Retina (tissue), 1 donor: ENCODE results near the gene LTBP1.
"Not testable (repeated sequence)": the region's sequence is repeated elsewhere in the genome, so short reads cannot be mapped to it uniquely, and the experiment has no call there.

ENCODE experiments used
- DNase-seq: peaks from one replicate; pipeline ENCODE4 v3.0.0-alpha.2; 2016

The LTBP1 gene

DNA sequence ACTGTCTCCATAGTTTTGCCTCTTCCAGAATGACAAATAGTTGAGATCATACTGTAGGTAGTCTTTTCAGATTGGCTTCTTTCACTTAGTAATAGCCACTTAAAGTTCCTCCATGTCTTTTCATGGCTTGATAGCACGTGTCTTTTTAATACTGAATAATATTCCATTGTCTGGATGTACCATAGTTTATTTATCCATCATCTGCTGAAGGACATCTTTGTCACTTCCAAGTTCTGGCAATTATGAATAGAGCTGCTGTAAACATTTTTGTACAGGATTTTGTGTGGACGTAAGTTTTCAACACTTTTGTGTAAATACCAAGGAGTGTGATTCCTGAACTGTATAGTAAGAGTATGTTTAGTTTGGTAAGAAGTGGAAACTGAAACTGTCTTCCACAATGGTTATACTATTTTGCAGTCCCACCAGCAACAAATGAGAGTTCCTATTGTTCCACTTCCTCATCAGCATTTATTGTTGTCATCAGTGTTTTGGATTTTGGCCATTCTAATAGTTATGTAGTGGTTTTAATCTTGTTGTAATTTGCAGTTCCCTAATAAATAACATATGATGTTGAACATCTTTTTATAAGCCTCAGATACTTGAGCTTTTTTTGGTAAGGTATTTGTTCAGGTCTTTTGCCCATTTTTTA lies 18.9 kb downstream of the LTBP1 start:
- DNase-seq, result no peak

DNA sequence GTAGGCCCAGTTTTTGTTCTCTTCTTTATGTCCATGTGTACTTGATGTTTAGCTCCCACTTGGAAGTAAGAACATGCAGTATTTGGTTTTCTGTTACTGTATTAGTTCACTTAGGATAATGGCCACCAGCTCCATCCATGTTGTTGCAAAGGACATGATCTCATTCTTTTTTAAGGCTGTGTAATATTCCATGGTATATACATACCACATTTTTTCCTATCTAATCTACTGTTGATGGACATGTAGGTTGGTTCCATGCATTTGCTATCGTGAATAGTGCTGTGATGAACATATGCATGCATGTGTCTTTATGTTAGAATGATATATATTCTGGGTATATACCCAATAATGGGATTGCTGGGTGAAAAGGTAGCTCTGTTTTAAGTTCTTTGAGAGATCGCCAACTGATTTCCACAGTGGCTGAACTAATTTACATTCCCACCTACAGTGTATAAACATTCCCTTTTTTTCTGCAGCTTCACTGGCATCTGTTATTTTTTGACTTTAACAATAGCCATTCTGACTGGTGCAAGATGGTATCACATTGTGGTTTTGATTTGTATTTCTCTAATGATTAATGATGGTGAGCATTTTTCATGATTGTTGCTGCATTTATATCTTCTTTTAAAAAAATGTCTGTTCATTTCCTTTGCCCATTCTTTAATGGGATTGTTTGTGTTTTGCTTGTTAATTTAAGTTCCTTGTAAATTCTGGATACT lies 22.9 kb downstream of the LTBP1 start:
- no peak for DNase-seq

DNA sequence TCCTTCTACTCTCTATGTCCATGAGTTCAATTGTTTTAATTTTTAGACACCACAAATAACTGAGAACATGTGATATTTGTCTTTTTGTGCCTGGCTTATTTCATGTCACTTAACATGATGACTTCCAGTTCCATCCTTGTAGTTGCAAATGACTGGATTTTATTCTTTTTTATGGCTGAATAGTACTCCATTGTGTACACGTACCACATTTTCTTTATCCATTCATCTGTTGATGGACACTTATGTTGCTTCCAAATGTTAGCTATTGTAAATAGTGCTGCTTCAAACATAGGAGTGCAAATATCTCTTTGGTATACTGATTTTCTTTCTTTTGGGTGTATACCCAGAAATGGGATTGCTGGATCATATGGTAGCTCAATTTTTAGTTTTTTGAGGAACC lies 27.0 kb downstream of the LTBP1 start:
- not testable (repeated sequence) for DNase-seq

DNA sequence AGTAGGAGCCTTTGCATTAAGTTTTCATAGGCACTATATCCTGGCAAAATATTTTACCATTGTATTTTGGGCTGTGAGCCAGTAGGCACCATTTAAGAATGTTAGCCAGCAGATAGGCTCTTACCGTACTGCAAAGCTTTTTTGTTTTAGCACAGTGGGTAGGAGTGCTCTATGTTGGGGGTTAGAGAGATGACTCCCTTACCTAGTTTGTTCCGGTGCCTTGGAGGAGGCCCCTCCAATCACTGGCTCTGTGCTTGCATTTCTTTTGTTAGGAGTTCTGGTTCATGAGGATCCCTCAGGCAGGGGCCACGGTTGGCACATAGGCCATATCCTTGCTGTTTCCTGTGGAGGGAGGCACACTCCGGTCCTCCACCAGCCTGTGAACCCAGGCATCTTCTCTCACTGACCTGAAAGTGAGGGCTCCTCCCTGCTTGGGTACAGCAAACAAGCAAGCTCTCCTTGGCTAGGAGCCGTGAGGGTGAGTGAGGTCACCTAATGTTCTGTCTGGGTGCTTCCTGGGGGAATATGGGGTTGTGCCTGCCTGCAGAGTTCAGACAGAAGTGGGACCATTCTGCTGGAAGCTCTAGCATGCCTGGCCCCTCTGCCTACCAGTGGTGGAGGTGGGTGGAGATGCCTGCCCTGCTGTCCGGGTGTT lies 29.8 kb downstream of the LTBP1 start:
- no peak for DNase-seq

DNA sequence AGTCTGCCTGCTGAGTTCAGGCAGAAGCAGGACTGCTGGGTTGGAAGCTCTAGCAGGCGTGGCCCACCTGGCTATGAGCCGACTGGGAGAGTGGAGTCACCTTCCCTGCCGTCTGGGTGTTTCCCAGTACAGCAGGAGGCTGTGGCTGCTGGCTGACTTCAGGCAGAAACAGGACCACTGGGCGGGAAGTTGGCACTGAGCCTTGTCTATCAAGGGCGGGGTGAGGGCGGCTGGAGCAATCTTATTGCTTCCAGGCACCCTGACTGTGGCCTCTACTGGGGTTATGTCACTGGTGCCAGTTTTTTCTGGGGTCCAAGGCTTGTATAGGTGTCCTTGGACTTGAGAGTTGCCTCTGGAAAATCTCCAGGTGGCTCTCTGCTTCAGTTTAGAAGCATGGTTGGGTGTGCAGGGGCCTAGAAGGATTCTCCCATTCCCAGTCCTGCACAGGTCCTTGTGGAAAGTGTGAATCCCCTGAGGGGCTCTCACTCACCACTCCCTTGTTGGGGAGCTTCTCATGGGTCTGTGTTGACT lies 30.5 kb downstream of the LTBP1 start:
- DNase-seq, result no peak

DNA sequence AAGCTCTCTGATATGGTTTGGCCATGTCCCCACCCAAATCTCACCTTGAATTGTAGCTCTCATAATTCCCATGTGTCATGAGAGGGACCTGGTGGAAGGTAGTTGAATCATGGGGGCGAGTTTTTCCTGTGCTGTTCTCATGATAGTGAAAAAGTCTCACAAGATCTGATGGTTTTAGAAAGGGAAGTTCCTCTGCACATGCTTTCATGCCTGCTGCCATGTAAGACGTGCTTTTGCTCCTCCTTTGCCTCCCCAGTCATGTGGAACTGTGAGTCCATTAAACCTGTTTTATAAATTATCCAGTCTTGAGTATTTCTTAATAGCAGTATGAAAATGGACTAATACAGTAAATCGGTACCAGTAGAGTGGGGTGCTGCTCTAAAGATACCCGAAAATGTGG lies 34.9 kb downstream of the LTBP1 start:
- DNase-seq, result no peak

DNA sequence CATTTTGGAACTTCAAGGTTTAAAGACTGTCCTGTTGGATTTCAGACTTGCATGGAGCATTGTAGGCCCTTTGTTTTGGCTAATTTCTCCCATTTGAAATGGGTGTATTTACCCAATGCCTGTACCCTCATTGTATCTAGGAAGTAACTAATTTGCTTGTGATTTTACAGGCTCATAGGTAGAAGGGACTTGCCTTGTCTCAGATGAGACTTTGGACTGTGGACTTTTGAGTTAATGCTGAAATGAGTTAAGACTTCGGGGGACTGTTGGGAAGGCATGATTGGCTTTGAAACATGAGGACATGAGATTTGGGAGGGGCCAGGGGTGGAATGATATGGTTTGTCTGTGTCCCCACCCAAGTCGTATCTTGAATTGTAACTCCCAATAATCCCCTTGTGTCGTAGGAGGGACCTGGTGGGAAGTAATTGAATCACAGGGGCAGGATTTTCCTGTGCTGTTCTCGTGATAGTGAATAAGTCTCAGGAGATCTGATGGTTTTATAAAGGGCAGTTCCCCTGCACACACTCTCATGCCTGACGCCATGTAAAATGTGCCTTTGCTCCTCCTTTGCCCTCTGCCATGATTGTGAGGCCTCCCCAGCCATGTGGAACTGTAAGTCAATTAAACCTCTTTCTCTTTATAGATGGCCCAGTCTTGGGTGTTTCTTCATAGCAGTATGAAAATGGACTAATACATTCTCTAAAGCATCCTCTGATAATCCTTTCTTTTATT lies 36.6 kb downstream of the LTBP1 start:
- not testable (repeated sequence) for DNase-seq

DNA sequence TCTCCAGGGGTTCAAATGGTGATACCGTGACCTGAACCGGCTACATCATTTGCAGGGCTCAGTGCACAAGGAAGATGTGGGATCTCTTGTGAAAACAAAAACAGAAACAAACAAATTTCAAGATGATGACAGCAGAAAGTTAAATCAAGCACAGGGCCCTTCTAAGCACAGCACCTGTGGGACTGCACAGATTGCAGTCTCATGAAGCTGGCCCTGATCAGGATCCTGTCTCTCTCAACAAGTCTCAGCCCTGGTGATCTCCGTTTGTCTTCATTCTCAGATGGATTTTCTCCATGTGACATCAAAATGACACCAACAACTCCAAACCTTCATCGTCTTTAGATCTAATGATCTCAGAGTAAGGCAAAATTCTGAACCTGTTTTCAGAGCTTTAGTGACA lies 39.7 kb downstream of the LTBP1 start:
- DNase-seq, result no peak

DNA sequence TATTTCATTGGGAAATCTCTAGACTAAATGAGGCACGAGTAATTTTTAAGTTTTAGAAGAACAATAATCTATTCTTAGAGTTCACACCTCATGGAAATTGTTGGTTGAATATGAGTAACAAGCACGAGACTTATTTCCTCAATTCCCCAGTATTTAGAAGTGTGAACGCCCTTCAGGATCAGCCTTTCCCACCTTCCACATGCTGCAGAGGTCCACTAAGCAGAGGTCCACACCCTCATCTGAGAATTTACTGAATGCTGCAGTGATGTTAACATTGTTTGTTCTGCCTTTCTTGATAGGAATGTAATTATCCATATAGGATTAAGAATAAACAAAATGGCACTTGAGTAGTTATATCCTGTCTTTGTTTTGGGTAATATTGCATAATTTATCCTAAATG lies 41.8 kb downstream of the LTBP1 start:
- no peak for DNase-seq

DNA sequence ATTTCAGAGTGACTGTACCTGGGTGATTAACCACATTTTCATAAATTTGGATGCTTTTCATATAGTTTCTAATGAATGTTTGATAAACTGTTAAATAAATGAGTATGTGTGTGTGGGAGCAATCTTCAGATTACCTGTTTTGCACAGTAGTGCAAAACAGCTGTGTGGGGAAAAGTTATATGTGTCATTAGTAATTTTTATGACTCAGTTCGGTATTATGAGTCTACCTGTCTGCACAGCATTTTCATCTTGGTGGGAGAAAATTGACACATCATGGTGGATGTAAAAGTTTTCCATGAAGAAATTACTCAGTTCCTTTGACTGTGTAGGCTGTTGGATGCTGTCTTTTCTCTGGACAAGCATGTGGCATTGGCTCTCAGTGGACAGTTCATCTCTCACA lies 43.8 kb downstream of the LTBP1 start:
- no peak for DNase-seq

DNA sequence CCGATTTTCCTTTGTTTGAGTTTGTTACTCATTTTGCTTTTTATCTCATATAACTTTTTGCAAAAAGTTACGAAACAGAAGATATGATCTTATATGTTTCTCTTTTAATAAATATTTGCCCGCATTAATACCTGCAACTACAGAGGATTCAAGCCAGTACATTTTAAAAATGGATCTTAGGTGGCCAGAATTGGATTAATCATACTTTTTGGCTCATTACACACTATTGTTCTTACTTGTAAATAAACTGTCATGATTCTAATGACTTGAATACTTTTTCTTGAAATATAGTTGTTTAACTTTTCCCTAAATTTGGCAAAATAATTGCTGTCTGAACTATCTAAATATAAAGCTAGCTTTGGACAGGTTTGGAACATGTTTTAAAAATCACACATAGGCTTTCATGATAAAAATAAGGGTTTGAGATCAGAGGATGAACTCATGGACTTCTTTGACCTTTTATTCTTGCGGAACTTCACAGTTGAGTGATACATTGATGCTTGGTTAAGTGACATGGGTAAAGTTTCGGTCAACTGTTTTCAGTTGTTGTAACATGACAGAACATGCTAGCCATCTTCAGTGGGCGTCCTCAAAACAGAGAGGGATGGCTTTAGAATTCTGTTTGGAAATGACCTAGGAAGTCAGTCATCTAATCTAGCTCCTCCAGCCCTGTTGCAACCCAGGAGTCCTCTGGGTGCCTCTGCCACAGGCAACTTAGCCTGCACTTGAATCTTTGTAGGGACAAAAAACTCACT lies 44.5 kb downstream of the LTBP1 start:
- DNase-seq, result no peak

DNA sequence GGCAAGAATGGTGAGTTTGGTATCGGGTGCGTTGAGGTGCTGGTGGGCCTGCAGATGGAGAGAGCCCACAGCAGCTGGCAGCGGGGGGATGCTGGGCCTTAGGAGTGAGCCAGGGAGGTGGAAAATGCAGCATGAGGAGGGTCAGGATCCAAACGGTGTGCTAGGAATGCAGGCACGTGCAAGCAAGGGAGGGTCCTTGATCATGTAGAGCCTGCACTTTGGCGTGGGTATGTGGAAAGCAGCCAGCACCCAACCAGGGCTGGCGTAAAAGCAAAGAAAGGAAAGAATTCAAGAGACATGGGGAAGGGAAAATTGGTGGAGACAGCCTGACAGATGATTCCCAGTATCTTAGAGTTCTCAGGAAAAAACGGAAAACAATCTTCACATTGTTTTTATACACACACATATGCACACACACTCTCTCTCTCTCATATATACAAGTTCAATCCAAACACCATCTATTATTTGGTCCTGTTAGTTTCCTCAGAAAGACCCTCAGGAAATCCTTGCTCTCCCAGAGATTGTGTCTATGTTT lies 46.3 kb downstream of the LTBP1 start:
- DNase-seq, result no peak

DNA sequence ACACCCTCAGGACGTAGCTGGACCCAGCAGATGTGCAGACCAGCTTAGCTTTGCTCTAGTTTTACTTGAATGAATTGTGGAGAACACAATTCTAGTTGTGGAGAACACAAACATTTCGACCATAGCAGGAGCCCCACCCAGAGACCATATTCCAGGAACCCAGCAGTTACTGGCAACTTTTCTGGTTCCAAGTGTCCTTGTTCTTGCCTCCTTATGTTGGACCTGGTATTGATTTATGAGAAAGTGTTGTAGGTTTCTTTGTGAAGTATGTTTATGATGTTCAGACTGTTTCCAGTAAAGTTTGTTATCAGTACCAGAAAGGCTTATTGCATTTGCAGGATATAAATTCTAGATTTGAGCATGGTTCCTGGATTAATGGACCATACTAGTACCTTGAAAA lies 51.0 kb downstream of the LTBP1 start:
- no peak for DNase-seq

DNA sequence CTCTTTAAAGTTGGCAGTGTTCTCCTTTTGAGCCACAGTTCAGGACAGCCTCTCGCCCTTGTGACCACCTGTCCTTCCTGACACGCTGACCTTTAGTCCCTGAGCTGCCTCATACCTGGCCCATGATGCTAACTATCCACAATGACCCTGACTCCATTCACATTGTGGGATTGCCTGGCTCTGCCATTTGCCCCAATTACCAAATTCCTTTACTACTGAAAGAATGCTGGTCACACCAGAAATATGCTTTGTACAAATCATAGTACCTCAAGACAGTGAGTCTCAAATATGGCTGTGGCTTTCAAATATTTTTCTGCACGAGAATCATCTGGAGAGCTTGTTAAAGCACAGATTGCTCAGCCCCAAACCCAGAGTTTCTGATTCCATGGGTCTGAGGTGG lies 54.2 kb downstream of the LTBP1 start:
- DNase-seq, result no peak

DNA sequence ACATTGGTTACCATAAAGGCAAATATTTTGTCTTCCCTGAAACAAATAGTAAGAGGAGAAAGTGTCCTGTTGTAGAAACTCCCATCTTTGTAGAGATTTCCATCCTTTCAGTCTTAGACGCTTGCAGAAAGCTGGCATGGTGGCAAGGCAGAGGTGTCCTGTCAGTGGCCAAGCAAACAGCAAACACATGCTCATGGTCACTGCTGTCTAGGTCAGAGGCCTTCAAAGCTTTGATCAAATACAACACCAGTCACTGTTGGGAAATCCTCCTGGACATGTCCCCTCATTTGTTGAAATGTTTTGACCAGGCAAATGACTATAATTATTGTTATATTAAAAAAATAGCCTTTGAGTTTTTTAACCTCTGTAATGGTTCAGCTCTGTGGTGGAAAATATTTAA lies 55.1 kb downstream of the LTBP1 start:
- DNase-seq, result no peak

DNA sequence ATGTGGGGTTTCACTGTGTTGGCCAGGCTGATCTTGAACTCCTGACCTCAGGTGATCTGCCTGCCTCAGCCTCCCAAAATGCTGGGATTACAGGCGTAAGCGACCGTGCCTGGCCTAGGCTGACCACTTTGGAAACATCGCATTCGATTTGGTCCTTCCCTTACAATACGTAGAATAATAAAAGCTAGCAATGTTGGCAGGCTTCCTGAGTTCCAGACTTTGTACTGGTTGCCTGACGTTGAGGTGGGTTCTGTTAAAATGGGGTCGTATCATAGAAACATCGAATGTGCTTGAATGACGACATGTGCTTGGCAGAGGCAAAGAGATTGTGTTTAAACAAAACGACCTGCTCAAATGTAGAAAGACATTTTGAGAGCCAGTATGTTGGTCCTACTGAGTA lies 56.1 kb downstream of the LTBP1 start:
- no peak for DNase-seq

DNA sequence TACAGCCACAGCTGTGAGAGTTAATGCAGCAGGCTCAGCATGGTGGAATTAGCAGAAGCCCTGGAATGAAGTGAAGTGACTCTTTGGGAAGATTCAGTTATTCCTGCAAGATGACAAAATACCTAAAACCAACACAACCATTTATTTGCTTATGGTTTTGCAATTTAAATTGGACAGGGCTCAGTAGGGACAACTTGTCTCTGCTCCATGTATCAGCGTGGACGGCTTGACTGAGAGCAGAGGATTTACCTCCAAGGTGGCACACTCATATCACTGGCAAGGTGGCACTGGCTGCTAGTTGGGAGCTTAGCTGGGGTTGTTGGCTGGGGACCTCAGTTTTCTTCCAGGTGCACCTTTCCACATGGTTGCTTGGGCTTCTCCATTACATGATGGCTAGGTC lies 58.3 kb downstream of the LTBP1 start:
- no peak for DNase-seq

DNA sequence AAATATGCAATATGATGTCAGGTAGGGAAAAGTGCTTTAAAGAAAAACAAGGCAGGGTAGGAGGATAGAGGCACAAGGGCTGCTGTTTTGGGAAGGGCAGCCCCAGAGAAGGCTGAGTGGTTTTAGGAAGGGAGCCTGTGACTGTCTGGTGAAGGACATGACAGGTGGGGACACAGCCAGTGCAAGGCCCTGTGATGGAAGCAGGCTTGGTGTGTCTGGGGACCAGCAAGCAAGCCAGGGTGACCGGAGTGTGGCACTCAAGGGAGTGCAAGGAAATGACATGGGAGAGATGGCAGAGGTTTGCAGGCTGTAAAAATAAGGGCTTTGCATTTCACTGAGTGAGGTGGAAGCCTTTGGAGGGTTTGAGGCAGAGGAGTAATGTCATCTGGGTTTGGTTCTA lies 62.0 kb downstream of the LTBP1 start:
- no peak for DNase-seq

DNA sequence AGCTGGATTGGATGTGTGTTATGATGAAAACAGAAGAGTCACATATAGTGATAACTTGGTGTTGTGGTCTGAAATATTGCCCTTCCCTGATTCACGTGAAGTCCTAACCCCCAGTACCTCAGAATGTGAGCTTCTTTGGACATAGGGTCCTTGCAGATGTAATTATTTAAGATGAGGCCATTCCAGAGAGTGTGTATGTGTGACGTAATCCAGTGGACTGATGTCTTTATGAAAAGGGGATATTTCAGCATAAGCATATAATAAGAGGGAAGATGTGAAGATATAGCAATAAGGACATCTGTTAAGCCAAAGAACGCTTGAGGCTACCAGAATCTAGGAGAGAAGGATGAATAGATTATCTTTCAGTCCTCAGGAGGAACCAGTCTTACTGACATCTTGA lies 62.5 kb downstream of the LTBP1 start:
- no peak for DNase-seq

DNA sequence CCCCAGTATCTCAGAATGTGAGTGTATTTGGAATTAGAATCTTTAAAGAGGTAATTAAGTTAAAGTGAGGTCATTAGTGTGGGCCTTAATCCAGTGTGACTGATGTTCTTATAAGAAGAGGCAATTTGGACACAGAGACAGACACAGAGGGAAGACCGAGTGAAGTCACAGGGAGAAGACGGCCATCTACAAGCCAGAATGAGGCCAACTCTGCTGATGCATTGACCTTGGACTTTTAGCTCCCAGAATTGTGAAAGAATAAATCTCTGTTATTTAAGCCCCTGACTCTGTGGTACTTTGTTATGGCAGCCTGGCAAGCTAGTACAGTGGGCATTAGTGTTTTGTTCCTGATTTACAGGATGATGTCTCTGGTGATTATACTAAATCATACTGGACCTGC lies 64.6 kb downstream of the LTBP1 start:
- DNase-seq, result no peak

DNA sequence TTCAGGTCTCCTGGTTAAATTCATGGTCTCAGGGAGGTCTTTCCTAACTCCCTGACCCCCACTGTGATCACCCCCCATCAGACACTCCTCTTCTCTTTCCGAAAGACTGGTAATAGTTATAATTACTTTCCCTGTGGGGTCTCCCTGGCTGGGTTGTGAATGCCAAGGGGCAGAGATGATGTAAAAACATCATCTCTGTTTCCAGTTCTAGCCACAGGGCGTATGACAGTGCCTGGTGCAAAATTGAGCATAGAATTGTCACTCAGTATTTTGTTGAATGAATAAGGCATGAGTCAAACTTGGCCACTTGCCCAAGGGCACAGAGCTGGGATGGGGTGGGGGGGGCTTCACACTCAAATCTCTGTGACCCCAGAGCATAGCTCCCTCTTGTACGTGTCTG lies 65.2 kb downstream of the LTBP1 start:
- no peak for DNase-seq

DNA sequence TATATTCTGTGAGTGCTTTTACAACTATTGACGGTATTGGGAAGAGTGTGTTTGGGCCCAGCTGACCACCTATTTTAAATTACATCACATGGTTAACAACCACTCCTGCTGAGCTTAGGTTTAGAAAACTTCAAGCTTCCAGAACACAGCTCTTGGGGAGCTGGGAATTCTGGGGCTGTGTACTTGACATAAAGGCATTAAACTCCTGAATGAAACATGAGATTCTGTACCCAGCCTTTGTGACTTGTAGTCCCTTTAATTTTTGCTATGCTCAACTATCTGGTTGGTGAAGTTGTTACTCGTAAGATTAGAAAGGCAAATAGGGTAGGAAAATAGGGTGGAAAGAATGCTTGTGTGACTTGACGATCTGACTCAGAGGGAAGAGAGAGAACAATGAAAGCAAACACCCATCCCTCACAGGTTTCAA lies 66.9 kb downstream of the LTBP1 start:
- no peak for DNase-seq
